GM18505 (cell line): ENCODE results near the gene PCCA.
"Not testable (repeated sequence)": the region's sequence is repeated elsewhere in the genome, so short reads cannot be mapped to it uniquely, and the experiment has no call there.

Source experiments
- ATAC-seq: cut with Tn5 transposase; IDR thresholded peaks from one replicate; pipeline ENCODE4 v1.9.1; 2021; ENCODE audit not compliant: unreplicated experiment
- POLR2A ChIP-seq: IDR thresholded peaks from 4 replicates; pipeline ENCODE4 v1.6.1; 2011; ENCODE audit warnings: borderline replicate concordance; ENCODE audit not compliant: insufficient read depth, insufficient read length; ENCODE audit errors: extremely low read depth

Gene PCCA

GRCh38 chr13:100197591-100198365 is 108.9 kb downstream of the PCCA start:
- ATAC-seq = no peak
- no peak for TF ChIP-seq POLR2A

- TF ChIP-seq POLR2A = no peak
- no peak for ATAC-seq
Observed at GRCh38 chr13:100203696-100204367, 114.9 kb downstream of the PCCA start.

GRCh38 chr13:100208002-100208401 is 119.1 kb downstream of the PCCA start:
- ATAC-seq = no peak
- no peak for TF ChIP-seq POLR2A

- no peak for TF ChIP-seq POLR2A
- no peak for ATAC-seq
Observed at GRCh38 chr13:100208626-100209025, 119.7 kb downstream of the PCCA start.

- ATAC-seq = no peak
- no peak for TF ChIP-seq POLR2A
Observed at GRCh38 chr13:100209857-100210825, 121.2 kb downstream of the PCCA start.

- ATAC-seq = no peak
- no peak for TF ChIP-seq POLR2A
Observed at GRCh38 chr13:100211016-100211710, 122.3 kb downstream of the PCCA start.

GRCh38 chr13:100212904-100213553 is 124.1 kb downstream of the PCCA start:
- no peak for ATAC-seq
- TF ChIP-seq POLR2A = no peak

- no peak for TF ChIP-seq POLR2A
- ATAC-seq = no peak
Observed at GRCh38 chr13:100213576-100213975, 124.7 kb downstream of the PCCA start.

GRCh38 chr13:100214886-100215285 is 126.0 kb downstream of the PCCA start:
- no peak for ATAC-seq
- no peak for TF ChIP-seq POLR2A

GRCh38 chr13:100221166-100221565 is 132.3 kb downstream of the PCCA start:
- ATAC-seq = no peak
- no peak for TF ChIP-seq POLR2A

GRCh38 chr13:100223966-100224530 is 135.2 kb downstream of the PCCA start:
- not testable (repeated sequence) for ATAC-seq

- no peak for TF ChIP-seq POLR2A
- ATAC-seq = no peak
Observed at GRCh38 chr13:100229603-100230002, 140.7 kb downstream of the PCCA start.

- no peak for ATAC-seq
- TF ChIP-seq POLR2A = no peak
Observed at GRCh38 chr13:100230769-100231149, 141.9 kb downstream of the PCCA start.

GRCh38 chr13:100231176-100231575 is 142.3 kb downstream of the PCCA start:
- no peak for TF ChIP-seq POLR2A
- ATAC-seq = no peak
